ENCODE data around the gene AXL. TPM values are rescaled to one million over a fixed set of nuclear protein-coding genes. Genes with fewer than 3 reads are reported as not detected.

Gene AXL
- total and polyA plus RNA-seq, 9 of the 15 experiments (the other 6 are each of a cell fraction or from before 2014, with no cell fraction given), result 0.80 to 6.6 (median 1.6) TPM

DNA sequence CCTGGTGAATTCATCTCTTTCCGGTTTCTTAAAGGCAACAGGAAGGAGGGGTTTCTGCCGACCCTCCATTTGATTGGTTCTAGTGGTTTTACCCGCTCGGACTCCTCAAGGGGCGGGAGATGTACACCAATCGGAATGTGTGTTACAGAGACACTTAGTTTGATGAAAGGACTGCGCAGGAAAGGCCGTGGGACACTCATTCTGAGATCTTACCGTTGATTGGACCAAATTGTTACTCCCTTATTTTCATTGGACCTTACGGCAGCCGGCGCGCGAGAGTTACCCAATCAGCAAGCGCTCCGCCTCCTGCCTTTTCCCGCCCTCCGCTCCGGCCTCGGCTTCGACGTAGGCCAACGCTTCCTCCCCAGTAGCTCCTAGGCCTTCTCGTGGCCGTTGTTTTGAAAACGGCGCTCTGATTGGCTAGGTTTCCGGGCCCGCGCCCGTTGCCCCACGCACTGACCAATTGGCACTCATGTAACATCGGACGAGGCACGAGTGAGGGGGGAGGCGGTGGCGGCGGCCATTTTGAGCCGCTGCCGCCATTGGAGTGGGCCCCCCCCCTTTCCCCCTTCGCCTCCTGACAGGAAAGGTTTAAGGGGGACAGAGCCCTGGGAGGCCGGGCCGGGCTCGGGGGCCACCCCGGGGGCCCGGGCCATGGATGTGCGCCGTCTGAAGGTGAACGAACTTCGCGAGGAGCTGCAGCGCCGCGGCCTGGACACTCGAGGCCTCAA lies 45.0 kb downstream of the AXL start, which contains the start of gene HNRNPUL1 (continued):
- TF ChIP-seq, protein P1, sequence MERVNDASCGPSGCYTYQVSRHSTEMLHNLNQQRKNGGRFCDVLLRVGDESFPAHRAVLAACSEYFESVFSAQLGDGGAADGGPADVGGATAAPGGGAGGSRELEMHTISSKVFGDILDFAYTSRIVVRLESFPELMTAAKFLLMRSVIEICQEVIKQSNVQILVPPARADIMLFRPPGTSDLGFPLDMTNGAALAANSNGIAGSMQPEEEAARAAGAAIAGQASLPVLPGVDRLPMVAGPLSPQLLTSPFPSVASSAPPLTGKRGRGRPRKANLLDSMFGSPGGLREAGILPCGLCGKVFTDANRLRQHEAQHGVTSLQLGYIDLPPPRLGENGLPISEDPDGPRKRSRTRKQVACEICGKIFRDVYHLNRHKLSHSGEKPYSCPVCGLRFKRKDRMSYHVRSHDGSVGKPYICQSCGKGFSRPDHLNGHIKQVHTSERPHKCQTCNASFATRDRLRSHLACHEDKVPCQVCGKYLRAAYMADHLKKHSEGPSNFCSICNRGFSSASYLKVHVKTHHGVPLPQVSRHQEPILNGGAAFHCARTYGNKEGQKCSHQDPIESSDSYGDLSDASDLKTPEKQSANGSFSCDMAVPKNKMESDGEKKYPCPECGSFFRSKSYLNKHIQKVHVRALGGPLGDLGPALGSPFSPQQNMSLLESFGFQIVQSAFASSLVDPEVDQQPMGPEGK (CRISPR knock-in tag; IDR thresholded peaks at IDR 0.05; ENCODE audit: borderline replicate concordance), result no peak
- TF ChIP-seq, protein P2, sequence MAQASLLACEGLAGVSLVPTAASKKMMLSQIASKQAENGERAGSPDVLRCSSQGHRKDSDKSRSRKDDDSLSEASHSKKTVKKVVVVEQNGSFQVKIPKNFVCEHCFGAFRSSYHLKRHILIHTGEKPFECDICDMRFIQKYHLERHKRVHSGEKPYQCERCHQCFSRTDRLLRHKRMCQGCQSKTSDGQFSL (CRISPR knock-in tag; IDR thresholded peaks at IDR 0.05), result peak; percentile 100
- TF ChIP-seq, protein P2 (tag; IDR thresholded peaks at IDR 0.05), result peak in 1 of 2 experiments; percentile 99; a peak in 2 of 4 replicates
- TF ChIP-seq, protein P3, sequence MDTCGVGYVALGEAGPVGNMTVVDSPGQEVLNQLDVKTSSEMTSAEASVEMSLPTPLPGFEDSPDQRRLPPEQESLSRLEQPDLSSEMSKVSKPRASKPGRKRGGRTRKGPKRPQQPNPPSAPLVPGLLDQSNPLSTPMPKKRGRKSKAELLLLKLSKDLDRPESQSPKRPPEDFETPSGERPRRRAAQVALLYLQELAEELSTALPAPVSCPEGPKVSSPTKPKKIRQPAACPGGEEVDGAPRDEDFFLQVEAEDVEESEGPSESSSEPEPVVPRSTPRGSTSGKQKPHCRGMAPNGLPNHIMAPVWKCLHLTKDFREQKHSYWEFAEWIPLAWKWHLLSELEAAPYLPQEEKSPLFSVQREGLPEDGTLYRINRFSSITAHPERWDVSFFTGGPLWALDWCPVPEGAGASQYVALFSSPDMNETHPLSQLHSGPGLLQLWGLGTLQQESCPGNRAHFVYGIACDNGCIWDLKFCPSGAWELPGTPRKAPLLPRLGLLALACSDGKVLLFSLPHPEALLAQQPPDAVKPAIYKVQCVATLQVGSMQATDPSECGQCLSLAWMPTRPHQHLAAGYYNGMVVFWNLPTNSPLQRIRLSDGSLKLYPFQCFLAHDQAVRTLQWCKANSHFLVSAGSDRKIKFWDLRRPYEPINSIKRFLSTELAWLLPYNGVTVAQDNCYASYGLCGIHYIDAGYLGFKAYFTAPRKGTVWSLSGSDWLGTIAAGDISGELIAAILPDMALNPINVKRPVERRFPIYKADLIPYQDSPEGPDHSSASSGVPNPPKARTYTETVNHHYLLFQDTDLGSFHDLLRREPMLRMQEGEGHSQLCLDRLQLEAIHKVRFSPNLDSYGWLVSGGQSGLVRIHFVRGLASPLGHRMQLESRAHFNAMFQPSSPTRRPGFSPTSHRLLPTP (IDR thresholded peaks at IDR 0.05; ENCODE audit: borderline replicate concordance, extremely low read depth, insufficient read length), result no peak
- no peak for TF ChIP-seq HMG20A (CRISPR knock-in tag; conservative IDR thresholded peaks at IDR 0.05)
- TF ChIP-seq, protein P4, sequence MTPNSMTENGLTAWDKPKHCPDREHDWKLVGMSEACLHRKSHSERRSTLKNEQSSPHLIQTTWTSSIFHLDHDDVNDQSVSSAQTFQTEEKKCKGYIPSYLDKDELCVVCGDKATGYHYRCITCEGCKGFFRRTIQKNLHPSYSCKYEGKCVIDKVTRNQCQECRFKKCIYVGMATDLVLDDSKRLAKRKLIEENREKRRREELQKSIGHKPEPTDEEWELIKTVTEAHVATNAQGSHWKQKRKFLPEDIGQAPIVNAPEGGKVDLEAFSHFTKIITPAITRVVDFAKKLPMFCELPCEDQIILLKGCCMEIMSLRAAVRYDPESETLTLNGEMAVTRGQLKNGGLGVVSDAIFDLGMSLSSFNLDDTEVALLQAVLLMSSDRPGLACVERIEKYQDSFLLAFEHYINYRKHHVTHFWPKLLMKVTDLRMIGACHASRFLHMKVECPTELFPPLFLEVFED (CRISPR knock-in tag; conservative IDR thresholded peaks at IDR 0.05), result no peak
- TF ChIP-seq THRAP3 (IDR thresholded peaks at IDR 0.05; ENCODE audit: borderline replicate concordance), result no peak
- TF ChIP-seq NFIC (IDR thresholded peaks at IDR 0.05), result peak; percentile 51
- peak; percentile 69 for TF ChIP-seq HCFC1 (IDR thresholded peaks at IDR 0.05; ENCODE audit: low read depth, low read length)
- peak; percentile 74 for TF ChIP-seq CEBPB (tag; IDR thresholded peaks at IDR 0.05)
- TF ChIP-seq KLF6 (CRISPR knock-in tag; IDR thresholded peaks at IDR 0.05; ENCODE audit: borderline replicate concordance), result peak; percentile 90; the same call in 1 of the 2 replicates
- TF ChIP-seq CBX3 (IDR thresholded peaks at IDR 0.05; ENCODE audit: borderline replicate concordance in 1 of 2, low read length in 2 of 2), result no peak
- no peak for TF ChIP-seq BRCA1 (IDR thresholded peaks at IDR 0.05)
- no peak for TF ChIP-seq BRCA1 (CRISPR knock-in tag; IDR thresholded peaks at IDR 0.05)
- peak; percentile 58 for TF ChIP-seq MEIS2 (IDR thresholded peaks at IDR 0.05; ENCODE audit: partially characterized antibody)
- TF ChIP-seq HOXB6 (CRISPR knock-in tag; IDR thresholded peaks at IDR 0.05; ENCODE audit: borderline replicate concordance), result no peak
- TF ChIP-seq ID3 (CRISPR knock-in tag; IDR thresholded peaks at IDR 0.05), result no peak
- TF ChIP-seq ID3 (tag; IDR thresholded peaks at IDR 0.05), result peak; percentile 91
